K562 (cell line): ENCODE results near the gene AGPAT1. TPM values are rescaled to one million over a fixed set of nuclear protein-coding genes. Genes with fewer than 3 reads are reported as not detected.

Experiments used
- CEBPG ChIP-seq, 3 experiments: fragments of 200-800 bp in 1 of 3; sonication (Bioruptor generic) in 1 of 3; sonication (generic) in 1 of 3; formaldehyde crosslinking in 1 of 3; IDR thresholded peaks in 2 of 3; conservative IDR thresholded peaks in 1 of 3; 2 replicates each; pipeline versions ENCODE4 v1.6.1 to v1.8.0; 2016 to 2022; ENCODE audit warnings: missing compliant biosample characterization in 2 of 3, missing genetic modification characterization in 2 of 3, mild to moderate bottlenecking in 1 of 3, missing genetic modification reagents in 1 of 3
- EP400 ChIP-seq: fragments of 450-650 bp; IDR thresholded peaks from 2 replicates; pipeline ENCODE4 v1.6.1; 2017; ENCODE audit warnings: antibody characterized with exemption, mild to moderate bottlenecking, moderate library complexity
- ERF ChIP-seq: fragments of 450-650 bp; formaldehyde crosslinking; IDR thresholded peaks from 2 replicates; pipeline ENCODE4 v1.4.0; 2020; ENCODE audit warnings: mild to moderate bottlenecking, mixed read lengths
- FOS ChIP-seq: IDR thresholded peaks from 3 replicates; pipeline ENCODE4 v1.6.1; 2011; ENCODE audit not compliant: insufficient read length; ENCODE audit errors: extremely low read depth
- FOXM1 ChIP-seq, 2 experiments: fragments of 450-650 bp in 1 of 2; sonication (generic) in 1 of 2; formaldehyde crosslinking in 1 of 2; IDR thresholded peaks; 2 replicates each; pipeline versions ENCODE4 v1.6.1 to v1.9.0; 2017 to 2022; ENCODE audit warnings: low read depth in 2 of 2, mild to moderate bottlenecking in 2 of 2, missing genetic modification reagents in 1 of 2, moderate library complexity in 1 of 2
- HIVEP1 ChIP-seq: fragments of 250-450 bp; sonication (Bioruptor Pico); IDR thresholded peaks from 2 replicates; pipeline ENCODE4 v1.4.0; 2020; ENCODE audit warnings: mild to moderate bottlenecking
- HNRNPLL ChIP-seq: fragments of 200-400 bp; formaldehyde crosslinking; IDR thresholded peaks from 2 replicates; pipeline ENCODE4 v1.6.1; 2017; ENCODE audit warnings: low read length, low read depth, mild to moderate bottlenecking; ENCODE audit not compliant: poor library complexity, severe bottlenecking
- MNT ChIP-seq, 2 experiments: fragments of 450-650 bp; conservative IDR thresholded peaks; 2 replicates each; pipeline ENCODE4 v1.6.1; 2017; ENCODE audit warnings: mild to moderate bottlenecking in 2 of 2, moderate library complexity in 2 of 2
- MTA2 ChIP-seq: fragments of 450-650 bp; IDR thresholded peaks from 2 replicates; pipeline ENCODE4 v1.6.1; 2016; ENCODE audit warnings: low read depth
- NFATC3 ChIP-seq: fragments of 450-650 bp; IDR thresholded peaks from 2 replicates; pipeline ENCODE4 v1.6.1; 2017; ENCODE audit warnings: mild to moderate bottlenecking
- ZNF140 ChIP-seq: fragments of 250-450 bp; sonication (Bioruptor Pico); IDR thresholded peaks from 2 replicates; pipeline ENCODE4 v1.8.0; 2021; ENCODE audit warnings: moderate library complexity, mild to moderate bottlenecking, inconsistent platforms
- ZNF445 ChIP-seq: fragments of 250-450 bp; sonication (Bioruptor Pico); IDR thresholded peaks from 2 replicates; pipeline ENCODE4 v1.4.0; 2020; ENCODE audit warnings: low read depth, mild to moderate bottlenecking, moderate library complexity
- ZNF551 ChIP-seq: fragments of 250-450 bp; sonication (Bioruptor Pico); IDR thresholded peaks from 2 replicates; pipeline ENCODE4 v1.5.0; 2021; ENCODE audit warnings: mild to moderate bottlenecking, moderate library complexity
- polyA plus RNA-seq, 8 experiments: library from polyadenylated mRNA; depleted of rRNA in 4 of 8; stranded (reverse) in 5 of 8; unstranded in 3 of 8; fragments of >200 nt; fragmentation: Nextera tagmentation in 2 of 8; fragmentation: Illumina TruSeq in 1 of 8; extraction: Ambion mirVana in 2 of 8; extraction: Trizol in 1 of 8; gene quantifications; 2 replicates each; pipeline versions ENCODE4 v1.2.1 to v1.2.3, GENCODE V29; 2011 to 2014; ENCODE audit warnings: inconsistent platforms in 1 of 8, missing spikeins in 1 of 8
- total RNA-seq, 7 experiments: library from RNA; depleted of rRNA in 6 of 7; stranded (reverse); fragments of >200 nt in 6 of 7; fragmentation: Illumina TruSeq in 2 of 7; extraction: Trizol in 2 of 7; gene quantifications; 2 replicates each; pipeline versions ENCODE4 v1.2.1 to v1.2.3, GENCODE V29; 2011 to 2021; ENCODE audit warnings: low replicate concordance in 1 of 7
- TF ChIP-seq, protein P1 (sequence below): sonication (generic); formaldehyde crosslinking; IDR thresholded peaks from 2 replicates; pipeline ENCODE4 v1.8.0; 2022; ENCODE audit warnings: mild to moderate bottlenecking, missing genetic modification reagents
- TF ChIP-seq, protein P2 (sequence below): fragments of 250-450 bp; sonication (Bioruptor Pico); IDR thresholded peaks from 2 replicates; pipeline ENCODE4 v1.5.0; 2020; ENCODE audit warnings: mild to moderate bottlenecking, borderline replicate concordance

AGPAT1 gene
- total and polyA plus RNA-seq, 9 of the 15 experiments (the other 6 are each of a cell fraction or from before 2014, with no cell fraction given), result 37.9 to 176 (median 69.4) TPM

GRCh38 chr6:32178547-32179440, 2.9 kb upstream of the AGPAT1 start (continued):
- TF ChIP-seq, protein P1, sequence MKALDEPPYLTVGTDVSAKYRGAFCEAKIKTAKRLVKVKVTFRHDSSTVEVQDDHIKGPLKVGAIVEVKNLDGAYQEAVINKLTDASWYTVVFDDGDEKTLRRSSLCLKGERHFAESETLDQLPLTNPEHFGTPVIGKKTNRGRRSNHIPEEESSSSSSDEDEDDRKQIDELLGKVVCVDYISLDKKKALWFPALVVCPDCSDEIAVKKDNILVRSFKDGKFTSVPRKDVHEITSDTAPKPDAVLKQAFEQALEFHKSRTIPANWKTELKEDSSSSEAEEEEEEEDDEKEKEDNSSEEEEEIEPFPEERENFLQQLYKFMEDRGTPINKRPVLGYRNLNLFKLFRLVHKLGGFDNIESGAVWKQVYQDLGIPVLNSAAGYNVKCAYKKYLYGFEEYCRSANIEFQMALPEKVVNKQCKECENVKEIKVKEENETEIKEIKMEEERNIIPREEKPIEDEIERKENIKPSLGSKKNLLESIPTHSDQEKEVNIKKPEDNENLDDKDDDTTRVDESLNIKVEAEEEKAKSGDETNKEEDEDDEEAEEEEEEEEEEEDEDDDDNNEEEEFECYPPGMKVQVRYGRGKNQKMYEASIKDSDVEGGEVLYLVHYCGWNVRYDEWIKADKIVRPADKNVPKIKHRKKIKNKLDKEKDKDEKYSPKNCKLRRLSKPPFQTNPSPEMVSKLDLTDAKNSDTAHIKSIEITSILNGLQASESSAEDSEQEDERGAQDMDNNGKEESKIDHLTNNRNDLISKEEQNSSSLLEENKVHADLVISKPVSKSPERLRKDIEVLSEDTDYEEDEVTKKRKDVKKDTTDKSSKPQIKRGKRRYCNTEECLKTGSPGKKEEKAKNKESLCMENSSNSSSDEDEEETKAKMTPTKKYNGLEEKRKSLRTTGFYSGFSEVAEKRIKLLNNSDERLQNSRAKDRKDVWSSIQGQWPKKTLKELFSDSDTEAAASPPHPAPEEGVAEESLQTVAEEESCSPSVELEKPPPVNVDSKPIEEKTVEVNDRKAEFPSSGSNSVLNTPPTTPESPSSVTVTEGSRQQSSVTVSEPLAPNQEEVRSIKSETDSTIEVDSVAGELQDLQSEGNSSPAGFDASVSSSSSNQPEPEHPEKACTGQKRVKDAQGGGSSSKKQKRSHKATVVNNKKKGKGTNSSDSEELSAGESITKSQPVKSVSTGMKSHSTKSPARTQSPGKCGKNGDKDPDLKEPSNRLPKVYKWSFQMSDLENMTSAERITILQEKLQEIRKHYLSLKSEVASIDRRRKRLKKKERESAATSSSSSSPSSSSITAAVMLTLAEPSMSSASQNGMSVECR (CRISPR knock-in tag), result peak; percentile 68
- TF ChIP-seq HNRNPLL (no peak), CEBPG (CRISPR knock-in tag; IDR thresholded peaks at IDR 0.05) (no peak), CEBPG (tag; conservative IDR thresholded peaks at IDR 0.05 in 1 of 2, IDR thresholded peaks at IDR 0.05 in 1 of 2) (no peak), MTA2 (peak; percentile 4; the same call in 1 of the 2 replicates), ERF (no peak), FOS (no peak), FOXM1 (IDR thresholded peaks at IDR 0.05; ENCODE audit: low read depth) (peak; percentile 4; the same call in 1 of the 2 replicates), FOXM1 (CRISPR knock-in tag; IDR thresholded peaks at IDR 0.05; ENCODE audit: low read depth) (no peak), ZNF140 (no peak), EP400 (peak; percentile 79), ZNF445 (CRISPR knock-in tag) (no peak), ZNF551 (CRISPR knock-in tag) (no peak), MNT (conservative IDR thresholded peaks at IDR 0.05) (peak; percentile 25 to 72; a peak in 2 of 4 replicates), NFATC3 (0 out of 2 replicates have a peak, but pooled peaks have one; percentile 24), HIVEP1 (CRISPR knock-in tag) (0 out of 2 replicates have a peak, but pooled peaks have one; percentile 19)
- TF ChIP-seq, protein P2, sequence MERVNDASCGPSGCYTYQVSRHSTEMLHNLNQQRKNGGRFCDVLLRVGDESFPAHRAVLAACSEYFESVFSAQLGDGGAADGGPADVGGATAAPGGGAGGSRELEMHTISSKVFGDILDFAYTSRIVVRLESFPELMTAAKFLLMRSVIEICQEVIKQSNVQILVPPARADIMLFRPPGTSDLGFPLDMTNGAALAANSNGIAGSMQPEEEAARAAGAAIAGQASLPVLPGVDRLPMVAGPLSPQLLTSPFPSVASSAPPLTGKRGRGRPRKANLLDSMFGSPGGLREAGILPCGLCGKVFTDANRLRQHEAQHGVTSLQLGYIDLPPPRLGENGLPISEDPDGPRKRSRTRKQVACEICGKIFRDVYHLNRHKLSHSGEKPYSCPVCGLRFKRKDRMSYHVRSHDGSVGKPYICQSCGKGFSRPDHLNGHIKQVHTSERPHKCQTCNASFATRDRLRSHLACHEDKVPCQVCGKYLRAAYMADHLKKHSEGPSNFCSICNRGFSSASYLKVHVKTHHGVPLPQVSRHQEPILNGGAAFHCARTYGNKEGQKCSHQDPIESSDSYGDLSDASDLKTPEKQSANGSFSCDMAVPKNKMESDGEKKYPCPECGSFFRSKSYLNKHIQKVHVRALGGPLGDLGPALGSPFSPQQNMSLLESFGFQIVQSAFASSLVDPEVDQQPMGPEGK (CRISPR knock-in tag), result no peak
